Activated T-helper 2 cell treated with anti-CD3 and anti-CD28 coated beads, Interferon-gamma antibody, Interleukin-2, Interleukin-4, amounts not matched to agents 10 μg/mL and 5 μg/mL and 100 μg/mL, durations not matched to agents 14 hours and 24 hours and 36 hours (primary cell): Measurements from ENCODE around the gene KRTAP10-3. TPM values are rescaled to one million over a fixed set of nuclear protein-coding genes. Genes with fewer than 3 reads are reported as not detected.

ENCODE experiments used
- DNase-seq: peaks from one replicate; pipeline ENCODE4 v3.0.0; 2021; ENCODE audit warnings: low spot score
- H3K27ac Mint-ChIP-seq: one replicate; pipeline ENCODE4 v1.8.0; 2021; ENCODE audit warnings: mixed read lengths
- H3K27me3 Mint-ChIP-seq: one replicate; pipeline ENCODE4 v1.8.0; 2021; ENCODE audit warnings: low read depth, mixed read lengths
- H3K36me3 Mint-ChIP-seq: one replicate; pipeline ENCODE4 v1.8.0; 2021; ENCODE audit warnings: low read depth, mixed read lengths
- H3K4me1 Mint-ChIP-seq: one replicate; pipeline ENCODE4 v1.8.0; 2021; ENCODE audit warnings: low read depth, mixed read lengths
- H3K4me3 Mint-ChIP-seq: one replicate; pipeline ENCODE4 v1.8.0; 2021; ENCODE audit warnings: low read depth, mild to moderate bottlenecking, moderate library complexity, mixed read lengths
- H3K9me3 Mint-ChIP-seq: one replicate; pipeline ENCODE4 v1.8.0; 2021; ENCODE audit warnings: mixed read lengths
- intact Hi-C: fragments of 100-400 bp; cut with micrococcal nuclease; formaldehyde crosslinking; loops from one replicate; pipeline ENCODE4 v1.15.1; 2023
- total RNA-seq: library from RNA; stranded (reverse); gene quantifications from 2 replicates; pipeline ENCODE4 v1.2.3, GENCODE V29; 2022

KRTAP10-3 gene
- total RNA-seq, 1 donor from 2014 or later: not detected

DNA sequence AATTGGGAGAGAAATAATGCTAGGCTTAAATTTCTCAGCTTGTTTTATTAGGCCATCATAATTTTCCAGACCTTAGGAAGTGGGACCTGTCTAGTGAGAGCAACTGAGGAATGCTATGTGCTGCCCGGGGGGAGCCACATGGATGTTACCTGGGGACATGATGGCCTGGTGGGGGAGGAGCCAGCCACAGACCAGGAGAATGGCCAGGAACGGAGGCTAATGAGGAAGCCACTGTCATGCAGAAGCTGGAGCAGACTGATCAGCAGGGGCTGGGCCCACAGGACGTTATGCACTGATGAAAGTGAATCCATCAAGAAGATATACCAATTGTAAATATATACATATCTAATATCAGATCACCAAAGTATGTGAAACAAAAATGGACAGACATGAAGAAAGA is 14.0 kb downstream of the KRTAP10-3 start:
- Mint-ChIP-seq H3K36me3 (peaks cover 20% of the 10 kb centered on the region), H3K9me3 (peaks cover 26% of the 10 kb centered on the region), H3K27ac (no peak overlapping the region), H3K27me3 (peaks cover 2% of the 10 kb centered on the region), H3K4me1 (peaks cover 10% of the 10 kb centered on the region), H3K4me3 (no peak overlapping the region)
- intact Hi-C loops: no loop called here
- no peak for DNase-seq

DNA sequence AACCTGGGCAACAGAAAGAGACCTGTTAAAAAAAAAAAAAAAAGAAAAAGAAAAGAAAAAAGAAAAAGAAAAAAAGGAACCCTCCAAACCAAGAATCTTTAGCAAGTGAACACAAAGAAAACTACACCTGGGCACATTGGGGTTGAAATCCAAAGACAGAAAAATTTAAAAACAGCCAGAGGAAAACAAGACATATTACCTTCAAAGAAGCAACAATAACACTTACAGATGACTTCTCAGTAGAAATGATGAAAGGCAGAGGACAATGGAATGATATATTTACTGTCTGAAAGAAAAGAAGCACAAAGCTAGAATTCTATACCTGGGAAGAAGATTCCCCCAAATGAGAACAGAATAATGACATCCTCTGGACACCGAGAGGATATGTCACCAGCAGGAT is 15.9 kb downstream of the KRTAP10-3 start:
- H3K9me3 Mint-ChIP-seq: peaks cover 19% of the 10 kb centered on the region
- H3K27ac Mint-ChIP-seq: no peak overlapping the region
- DNase-seq: no peak
- peaks cover 17% of the 10 kb centered on the region for H3K36me3 Mint-ChIP-seq
- peaks cover 2% of the 10 kb centered on the region for H3K27me3 Mint-ChIP-seq
- no peak overlapping the region for H3K4me3 Mint-ChIP-seq
- peaks cover 7% of the 10 kb centered on the region for H3K4me1 Mint-ChIP-seq
- intact Hi-C loops: no loop called here

GRCh38 chr21:44540741-44541288 is 17.8 kb downstream of the KRTAP10-3 start:
- intact Hi-C loops: no loop called here
- peaks cover 4% of the 10 kb centered on the region for H3K36me3 Mint-ChIP-seq
- no peak overlapping the region for H3K27ac Mint-ChIP-seq
- no peaks in the 10 kb centered on the region for H3K4me1 Mint-ChIP-seq
- H3K27me3 Mint-ChIP-seq: peaks cover 2% of the 10 kb centered on the region
- no peak overlapping the region for H3K4me3 Mint-ChIP-seq
- no peak for DNase-seq
- peaks cover 6% of the 10 kb centered on the region for H3K9me3 Mint-ChIP-seq

DNA sequence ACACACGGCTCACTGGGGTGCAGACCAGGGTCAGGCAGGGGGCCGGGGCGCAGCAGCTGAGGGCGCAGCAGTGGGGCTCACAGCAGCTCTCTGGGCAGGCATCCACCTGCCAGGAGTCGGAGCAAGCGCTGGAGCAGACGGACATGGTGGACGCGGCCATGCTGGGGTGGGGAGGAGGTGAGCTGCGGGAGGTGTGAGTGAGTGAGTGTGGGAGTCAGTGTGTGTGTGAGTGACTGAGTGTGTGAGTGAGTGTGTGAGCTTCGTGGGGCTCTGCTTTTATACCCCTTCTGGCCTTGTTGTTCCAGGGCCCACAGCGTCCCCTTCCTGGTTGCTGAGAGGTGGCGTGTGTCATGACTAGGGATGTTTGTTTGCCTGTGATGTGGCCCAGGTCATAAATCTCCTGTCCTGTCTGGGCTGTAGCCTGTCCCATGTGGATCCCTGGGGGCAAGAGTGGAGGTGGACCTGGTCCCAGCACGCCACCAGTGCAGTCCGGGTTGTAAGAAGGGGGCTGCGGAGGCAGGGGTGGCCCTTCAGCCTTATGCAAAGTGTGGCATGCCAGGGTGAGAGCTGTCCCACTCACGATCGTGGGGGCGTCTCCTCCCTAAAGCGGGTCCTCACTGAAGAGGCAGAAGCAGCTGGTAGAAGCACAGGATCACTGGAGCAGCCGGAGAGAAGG is 18.5 kb downstream of the KRTAP10-3 start, which contains the start of gene KRTAP10-1:
Gene KRTAP10-1, minus strand, starts transcription at position 205 of the 676 bp plus-strand sequence. Its CDS starts 45 bp downstream, at position 160.
- no peak within 1 kb of the TSS for H3K4me3 Mint-ChIP-seq
- intact Hi-C loops: no loop called here
- H3K27me3 Mint-ChIP-seq: no peaks in the 10 kb centered on the region
- no peak for DNase-seq
- H3K9me3 Mint-ChIP-seq: no peaks in the 10 kb centered on the region
- H3K36me3 Mint-ChIP-seq: no peaks in the 10 kb centered on the region
- H3K4me1 Mint-ChIP-seq: no peaks in the 10 kb centered on the region
- no peak within 1 kb of the TSS for H3K27ac Mint-ChIP-seq

DNA sequence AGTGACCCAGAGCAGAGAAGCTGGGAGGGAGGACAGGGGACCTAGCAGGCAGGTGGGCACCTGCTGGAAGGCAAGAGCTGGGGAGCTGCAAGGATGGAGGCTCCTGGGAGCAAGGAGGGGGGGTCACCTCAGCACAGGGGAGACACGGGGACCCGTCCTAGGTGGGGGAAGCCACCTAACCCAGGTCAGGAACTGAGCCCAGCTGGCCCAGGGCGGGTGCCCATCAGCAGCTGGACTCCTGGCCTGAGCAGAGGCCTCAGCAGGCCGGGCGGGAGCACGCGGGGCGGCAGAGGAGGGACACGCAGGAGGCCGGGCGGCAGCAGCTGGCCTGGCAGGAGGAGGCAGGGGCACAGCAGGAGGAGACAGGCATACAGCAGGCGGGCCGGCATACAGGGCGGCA is 19.5 kb downstream of the KRTAP10-3 start:
- DNase-seq: no peak

DNA sequence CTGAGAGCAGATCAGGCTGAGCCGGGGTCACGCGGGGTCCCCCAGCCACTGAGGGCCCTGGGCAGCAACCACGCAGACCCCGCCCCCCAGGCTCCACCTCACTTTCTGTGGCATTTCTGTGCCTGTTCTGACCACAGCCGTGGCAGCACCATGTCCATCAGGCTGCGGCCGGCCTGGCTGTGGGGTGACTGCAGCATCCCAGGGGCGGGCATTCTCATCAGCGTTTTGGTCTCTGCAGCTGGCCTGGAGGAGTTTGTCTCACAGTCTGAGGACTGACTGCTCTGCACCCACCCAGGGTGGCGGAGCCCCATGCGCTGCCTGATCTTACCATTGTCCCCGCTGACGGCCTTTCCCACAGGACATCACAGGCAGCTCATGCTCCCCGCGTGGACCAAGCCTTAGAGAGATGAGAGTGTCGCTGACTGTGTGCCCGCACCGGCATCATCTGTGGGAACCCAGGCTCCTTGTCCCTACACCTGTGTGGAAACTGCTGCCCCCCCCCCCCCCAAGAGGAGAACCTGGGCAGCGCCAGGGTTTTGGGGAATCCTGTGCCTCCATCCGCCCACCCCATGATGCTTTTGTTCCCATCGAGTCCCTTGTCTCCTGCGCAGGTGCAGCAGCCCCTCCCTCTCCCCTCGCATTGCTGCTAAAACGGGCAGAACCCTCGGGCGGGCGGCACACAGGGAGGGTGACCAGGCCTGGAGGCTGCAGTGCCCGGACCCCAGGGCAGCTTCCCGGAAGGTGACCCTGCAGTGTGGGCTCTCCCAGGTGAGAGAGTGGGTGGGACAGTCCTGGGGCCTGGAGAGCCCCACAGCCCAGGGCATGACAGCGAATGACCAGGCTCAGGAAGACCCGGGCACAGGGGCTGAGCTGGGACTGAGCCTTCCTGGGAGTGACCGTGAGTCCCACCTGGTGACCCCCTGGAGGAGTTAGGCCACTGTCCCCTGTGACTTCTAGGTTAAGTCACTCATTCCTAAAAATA is 20.4 kb downstream of the KRTAP10-3 start:
- DNase-seq: no peak
- Mint-ChIP-seq H3K4me3 (no peak overlapping the region), H3K27ac (no peak overlapping the region), H3K36me3 (no peaks in the 10 kb centered on the region), H3K27me3 (no peaks in the 10 kb centered on the region), H3K9me3 (no peaks in the 10 kb centered on the region), H3K4me1 (no peaks in the 10 kb centered on the region)
- intact Hi-C loops: no loop called here

More for the DNA sequence above, 19.5 kb downstream of the KRTAP10-3 start:
- H3K27ac Mint-ChIP-seq: no peak overlapping the region
- no peaks in the 10 kb centered on the region for H3K36me3 Mint-ChIP-seq
- intact Hi-C loops: no loop called here
- H3K9me3 Mint-ChIP-seq: no peaks in the 10 kb centered on the region
- H3K4me3 Mint-ChIP-seq: no peak overlapping the region
- H3K4me1 Mint-ChIP-seq: no peaks in the 10 kb centered on the region
- no peaks in the 10 kb centered on the region for H3K27me3 Mint-ChIP-seq

GRCh38 chr21:44535963-44536362 is 22.6 kb downstream of the KRTAP10-3 start:
- intact Hi-C loops: no loop called here
- DNase-seq: no peak
- no peak overlapping the region for H3K27ac Mint-ChIP-seq
- H3K36me3 Mint-ChIP-seq: no peaks in the 10 kb centered on the region
- H3K27me3 Mint-ChIP-seq: no peaks in the 10 kb centered on the region
- H3K9me3 Mint-ChIP-seq: no peaks in the 10 kb centered on the region
- H3K4me3 Mint-ChIP-seq: no peak overlapping the region
- no peaks in the 10 kb centered on the region for H3K4me1 Mint-ChIP-seq

DNA sequence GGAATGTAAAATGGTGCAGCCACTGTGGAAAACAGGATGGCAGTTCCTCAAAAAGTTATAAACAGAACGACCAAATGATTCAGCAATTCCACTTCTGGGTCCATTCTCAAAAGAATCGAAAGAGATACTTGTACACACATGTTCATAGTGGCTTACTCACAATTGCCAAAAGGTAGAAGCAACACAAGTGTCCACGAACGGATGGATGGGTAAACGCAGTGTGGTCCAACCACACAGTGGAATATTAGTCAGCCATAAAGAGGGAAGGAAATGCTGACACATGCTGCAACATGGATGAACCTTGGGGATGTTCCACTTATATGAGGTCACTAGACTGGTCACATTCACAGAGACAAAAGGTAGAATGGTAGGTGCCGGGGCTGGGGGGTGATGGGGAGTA is 23.9 kb downstream of the KRTAP10-3 start:
- H3K9me3 Mint-ChIP-seq: no peaks in the 10 kb centered on the region

GRCh38 chr21:44533891-44534627 is 24.5 kb downstream of the KRTAP10-3 start:
- H3K36me3 Mint-ChIP-seq: no peaks in the 10 kb centered on the region
- intact Hi-C loops: no loop called here
- H3K27me3 Mint-ChIP-seq: no peaks in the 10 kb centered on the region
- no peaks in the 10 kb centered on the region for H3K4me1 Mint-ChIP-seq
- H3K4me3 Mint-ChIP-seq: no peak overlapping the region
- DNase-seq: no peak
- no peaks in the 10 kb centered on the region for H3K9me3 Mint-ChIP-seq
- no peak overlapping the region for H3K27ac Mint-ChIP-seq

More for the DNA sequence above, 23.9 kb downstream of the KRTAP10-3 start:
- no peaks in the 10 kb centered on the region for H3K4me1 Mint-ChIP-seq
- no peak overlapping the region for H3K27ac Mint-ChIP-seq
- no peak for DNase-seq
- H3K4me3 Mint-ChIP-seq: no peak overlapping the region
- no peaks in the 10 kb centered on the region for H3K36me3 Mint-ChIP-seq
- intact Hi-C loops: no loop called here
- H3K27me3 Mint-ChIP-seq: no peaks in the 10 kb centered on the region

DNA sequence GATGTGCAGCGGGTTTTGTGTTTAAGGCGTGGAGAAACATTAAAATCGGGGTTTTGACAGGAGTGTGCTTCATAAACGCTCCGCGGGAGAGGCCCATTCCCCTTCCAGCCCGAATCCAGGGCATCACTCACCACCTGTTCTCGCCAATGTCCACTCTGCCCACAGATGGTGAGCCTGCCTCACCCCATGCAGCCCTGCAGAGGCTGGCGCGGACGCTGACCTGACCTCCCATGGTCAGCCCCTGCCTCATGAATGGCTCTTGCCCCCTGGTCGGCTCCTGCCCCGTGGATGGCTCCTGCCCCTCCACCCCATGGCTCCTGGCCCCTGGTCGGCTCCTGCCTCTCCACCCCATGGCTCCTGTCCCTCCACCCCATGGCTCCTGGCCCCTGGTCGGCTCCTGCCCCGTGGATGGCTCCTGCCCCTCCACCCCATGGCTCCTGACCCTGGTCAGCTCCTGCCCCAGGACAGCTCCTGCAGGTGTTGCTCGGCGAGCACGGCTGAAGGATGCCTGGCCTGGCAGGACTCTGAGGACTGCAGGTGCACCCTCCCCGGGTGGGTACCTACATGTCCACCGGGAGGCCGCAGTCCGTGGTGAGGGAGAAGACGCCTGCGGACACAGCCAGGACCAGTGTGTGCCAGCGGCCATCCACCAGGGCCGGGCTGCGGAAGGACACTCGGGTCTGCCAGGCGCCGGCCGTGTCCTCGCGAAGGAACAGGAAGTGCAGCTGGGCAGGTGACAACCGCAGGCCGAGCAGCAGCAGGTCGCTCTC is 25.3 kb downstream of the KRTAP10-3 start:
- Mint-ChIP-seq H3K36me3 (no peaks in the 10 kb centered on the region), H3K27me3 (no peaks in the 10 kb centered on the region), H3K4me3 (no peak overlapping the region), H3K9me3 (no peaks in the 10 kb centered on the region), H3K4me1 (no peaks in the 10 kb centered on the region), H3K27ac (no peak overlapping the region)
- no peak for DNase-seq
- intact Hi-C loops: no loop called here

GRCh38 chr21:44532712-44533111 is 25.9 kb downstream of the KRTAP10-3 start:
- H3K9me3 Mint-ChIP-seq: no peaks in the 10 kb centered on the region
- no peaks in the 10 kb centered on the region for H3K4me1 Mint-ChIP-seq
- intact Hi-C loops: no loop called here
- no peak overlapping the region for H3K27ac Mint-ChIP-seq
- no peak overlapping the region for H3K4me3 Mint-ChIP-seq
- no peaks in the 10 kb centered on the region for H3K27me3 Mint-ChIP-seq
- DNase-seq: no peak
- H3K36me3 Mint-ChIP-seq: no peaks in the 10 kb centered on the region
